Stimulated activated naive CD8-positive, alpha-beta T cell treated with anti-CD3 and anti-CD28 coated beads, Interleukin-15, amount 100 ng/mL, for 72 hours (primary cell): ENCODE results near the gene STRIP2.
"Not testable (repeated sequence)": the region's sequence is repeated elsewhere in the genome, so short reads cannot be mapped to it uniquely, and the experiment has no call there.

Experiments
- ATAC-seq: fragments of 150-1000 bp; cut with Tn5 transposase; 2 replicates; pipeline ENCODE4 v1.10.0; 2021; ENCODE audit warnings: mild to moderate bottlenecking, moderate library complexity
- DNase-seq, 2 donors: peaks; one replicate each; pipeline ENCODE4 v3.0.0; 2021 to 2022
- H3K27ac Mint-ChIP-seq, 2 donors: one replicate each; pipeline ENCODE4 v1.8.0; 2022; ENCODE audit warnings: mild to moderate bottlenecking in 2 of 2, mixed read lengths in 2 of 2, moderate library complexity in 2 of 2
- H3K27me3 Mint-ChIP-seq: one replicate; pipeline ENCODE4 v1.8.0; 2022; ENCODE audit warnings: mixed read lengths
- H3K4me1 Mint-ChIP-seq: one replicate; pipeline ENCODE4 v1.8.0; 2022; ENCODE audit warnings: mild to moderate bottlenecking, mixed read lengths
- H3K4me3 Mint-ChIP-seq, 2 donors: one replicate each; pipeline ENCODE4 v1.8.0; 2022; ENCODE audit warnings: mild to moderate bottlenecking in 2 of 2, mixed read lengths in 2 of 2, moderate library complexity in 1 of 2
- H3K9me3 Mint-ChIP-seq, 2 donors: one replicate each; pipeline ENCODE4 v1.8.0; 2022; ENCODE audit warnings: mixed read lengths in 2 of 2

Gene STRIP2

GRCh38 chr7:129515381-129515780, 81.1 kb downstream of the STRIP2 start:
- Mint-ChIP-seq H3K4me1 (no peaks in the 10 kb centered on the region), H3K9me3 (no peaks in the 10 kb centered on the region), H3K27me3 (peaks cover 2% of the 10 kb centered on the region), H3K27ac (no peak overlapping the region), H3K4me3 (no peak overlapping the region)
- ATAC-seq (no peak), DNase-seq (no peak)

GRCh38 chr7:129517931-129518330, 83.7 kb downstream of the STRIP2 start:
- no peak overlapping the region for H3K4me3 Mint-ChIP-seq
- no peaks in the 10 kb centered on the region for H3K4me1 Mint-ChIP-seq
- ATAC-seq (no peak), DNase-seq (no peak)
- peak overlapping the region in 1 of 2 donors; percentile 2 for H3K27ac Mint-ChIP-seq
- H3K27me3 Mint-ChIP-seq: peaks cover 23% of the 10 kb centered on the region
- H3K9me3 Mint-ChIP-seq: no peaks in the 10 kb centered on the region

GRCh38 chr7:129519464-129519863, 85.2 kb downstream of the STRIP2 start:
- no peak overlapping the region for H3K4me3 Mint-ChIP-seq
- H3K4me1 Mint-ChIP-seq: no peaks in the 10 kb centered on the region
- H3K27me3 Mint-ChIP-seq: peaks cover 30% of the 10 kb centered on the region
- H3K9me3 Mint-ChIP-seq: no peaks in the 10 kb centered on the region
- DNase-seq (no peak), ATAC-seq (no peak)
- no peak overlapping the region for H3K27ac Mint-ChIP-seq

GRCh38 chr7:129522088-129522970, 88.1 kb downstream of the STRIP2 start:
- no peak overlapping the region for H3K4me3 Mint-ChIP-seq
- no peaks in the 10 kb centered on the region for H3K9me3 Mint-ChIP-seq
- no peak for ATAC-seq
- peaks cover 48% of the 10 kb centered on the region for H3K27me3 Mint-ChIP-seq
- H3K27ac Mint-ChIP-seq: no peak overlapping the region
- no peak for DNase-seq
- H3K4me1 Mint-ChIP-seq: peaks cover 9% of the 10 kb centered on the region

GRCh38 chr7:129522971-129523340, 88.7 kb downstream of the STRIP2 start:
- peaks cover 50% of the 10 kb centered on the region for H3K27me3 Mint-ChIP-seq
- no peak for DNase-seq

GRCh38 chr7:129523924-129524323, 89.7 kb downstream of the STRIP2 start:
- DNase-seq (no peak), ATAC-seq (no peak)
- Mint-ChIP-seq H3K27me3 (peaks cover 50% of the 10 kb centered on the region), H3K4me1 (peaks cover 9% of the 10 kb centered on the region), H3K4me3 (no peak overlapping the region), H3K27ac (no peak overlapping the region), H3K9me3 (no peaks in the 10 kb centered on the region)

More at GRCh38 chr7:129522971-129523340, 88.7 kb downstream of the STRIP2 start:
- Mint-ChIP-seq H3K4me3 (no peak overlapping the region), H3K27ac (no peak overlapping the region), H3K9me3 (no peaks in the 10 kb centered on the region), H3K4me1 (peaks cover 9% of the 10 kb centered on the region)
- no peak for ATAC-seq

- peaks cover 50% of the 10 kb centered on the region for H3K27me3 Mint-ChIP-seq
- not testable (repeated sequence) for ATAC-seq, H3K27ac Mint-ChIP-seq, H3K9me3 Mint-ChIP-seq, DNase-seq, H3K4me1 Mint-ChIP-seq, H3K4me3 Mint-ChIP-seq
Observed at GRCh38 chr7:129524405-129524804, 90.2 kb downstream of the STRIP2 start.

GRCh38 chr7:129525225-129525862, 91.1 kb downstream of the STRIP2 start:
- Mint-ChIP-seq H3K27me3 (peaks cover 48% of the 10 kb centered on the region), H3K9me3 (no peaks in the 10 kb centered on the region), H3K4me3 (no peak overlapping the region), H3K27ac (no peak overlapping the region), H3K4me1 (peaks cover 18% of the 10 kb centered on the region)
- no peak for ATAC-seq
- DNase-seq: no peak

- DNase-seq (no peak), ATAC-seq (no peak)
- Mint-ChIP-seq H3K9me3 (no peaks in the 10 kb centered on the region), H3K27me3 (peaks cover 20% of the 10 kb centered on the region), H3K27ac (no peak overlapping the region), H3K4me1 (peaks cover 43% of the 10 kb centered on the region), H3K4me3 (no peak overlapping the region)
Observed at GRCh38 chr7:129529643-129530042, 95.4 kb downstream of the STRIP2 start.

- peaks cover 8% of the 10 kb centered on the region for H3K27me3 Mint-ChIP-seq
- peak; percentile 100 for ATAC-seq
- no peaks in the 10 kb centered on the region for H3K9me3 Mint-ChIP-seq
- peaks cover 42% of the 10 kb centered on the region for H3K4me1 Mint-ChIP-seq
- peak; percentile 48 to 61 for DNase-seq
- H3K4me3 Mint-ChIP-seq: peak overlapping the region; percentile 13 to 24
- H3K27ac Mint-ChIP-seq: peak overlapping the region in 1 of 2 donors; percentile 47
Observed at GRCh38 chr7:129530795-129531391, 96.7 kb downstream of the STRIP2 start.

- Mint-ChIP-seq H3K4me3 (no peak overlapping the region), H3K27ac (no peak overlapping the region), H3K4me1 (peaks cover 50% of the 10 kb centered on the region), H3K27me3 (peaks cover 8% of the 10 kb centered on the region), H3K9me3 (no peaks in the 10 kb centered on the region)
- ATAC-seq: no peak
- no peak for DNase-seq
Observed at GRCh38 chr7:129531721-129532120, 97.5 kb downstream of the STRIP2 start.

- Mint-ChIP-seq H3K27me3 (peaks cover 1% of the 10 kb centered on the region), H3K4me1 (peaks cover 50% of the 10 kb centered on the region)
Observed at GRCh38 chr7:129532375-129532774, 98.1 kb downstream of the STRIP2 start.

GRCh38 chr7:129534558-129535274, 100.5 kb downstream of the STRIP2 start:
- H3K9me3 Mint-ChIP-seq, ATAC-seq, DNase-seq, H3K27me3 Mint-ChIP-seq, H3K4me3 Mint-ChIP-seq: not testable (repeated sequence)
- Mint-ChIP-seq H3K27ac (peak overlapping the region in 1 of 2 donors; percentile 59), H3K4me1 (peaks cover 47% of the 10 kb centered on the region)

More at GRCh38 chr7:129532375-129532774, 98.1 kb downstream of the STRIP2 start:
- Mint-ChIP-seq H3K4me3 (no peak overlapping the region), H3K27ac (peak overlapping the region in 1 of 2 donors; percentile 64), H3K9me3 (no peaks in the 10 kb centered on the region)
- ATAC-seq (no peak), DNase-seq (no peak)

- Mint-ChIP-seq H3K4me3 (peak overlapping the region; percentile 34 to 63), H3K27ac (peak overlapping the region; percentile 42 to 58), H3K4me1 (peaks cover 35% of the 10 kb centered on the region), H3K27me3 (peaks cover 2% of the 10 kb centered on the region), H3K9me3 (no peaks in the 10 kb centered on the region)
- ATAC-seq: peak; percentile 72
- peak in 1 of 2 donors; percentile 20 for DNase-seq
Observed at GRCh38 chr7:129535896-129536295, 101.7 kb downstream of the STRIP2 start.

- H3K27ac Mint-ChIP-seq: peak overlapping the region; percentile 77 to 83
- ATAC-seq (peak; percentile 34), DNase-seq (no peak)
- H3K4me1 Mint-ChIP-seq: peaks cover 31% of the 10 kb centered on the region
- H3K9me3 Mint-ChIP-seq: no peaks in the 10 kb centered on the region
- H3K4me3 Mint-ChIP-seq: peak overlapping the region; percentile 34 to 63
- H3K27me3 Mint-ChIP-seq: peaks cover 7% of the 10 kb centered on the region
Observed at GRCh38 chr7:129536323-129536722, 102.1 kb downstream of the STRIP2 start.
